ENCODE measurements around the gene PIK3CB. TPM values are rescaled to one million over a fixed set of nuclear protein-coding genes. Genes with fewer than 3 reads are reported as not detected.

PIK3CB gene
- total RNA-seq, 1 experiment from 2014 or later, result 59.3 TPM

DNA sequence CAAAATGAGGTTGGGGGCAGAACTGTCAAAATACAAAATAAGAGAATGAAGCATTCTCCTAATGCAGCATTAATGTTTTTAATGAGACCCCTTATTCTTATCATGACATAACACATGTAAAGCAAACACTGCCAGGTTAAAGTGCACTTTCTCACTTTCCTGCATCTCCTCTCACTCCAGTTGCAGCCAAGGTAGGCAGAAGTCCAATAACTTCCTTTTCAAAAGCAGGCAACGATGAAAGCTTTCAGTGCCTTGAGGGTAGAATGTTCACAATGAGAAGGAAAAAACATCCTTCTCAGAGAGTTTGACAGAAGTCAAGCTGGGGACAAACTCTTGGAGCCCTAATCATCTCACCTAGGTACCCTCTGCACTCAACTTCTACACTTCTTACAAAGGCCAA, 166.6 kb downstream of the PIK3CB start:
- no peak overlapping the region for H3K4me3 Mint-ChIP-seq (ENCODE audit: low read depth, unreplicated experiment)
- peaks cover 12% of the 10 kb centered on the region for H3K36me3 Mint-ChIP-seq (ENCODE audit: insufficient read depth, unreplicated experiment)
- H3K4me1 Mint-ChIP-seq (ENCODE audit: low read depth, unreplicated experiment), result peaks cover 8% of the 10 kb centered on the region
- CTCF ChIA-PET, result interaction anchor here (0.6 to 0.7 kb wide), 2 partner anchors 15 to 806 kb away, joined by 3 read pairs; no protein-coding TSS in a partner anchor
- BruUV-seq (replicated peaks), result no TSS peak
- no peak for DNase-seq
- H3K27me3 Mint-ChIP-seq (ENCODE audit: unreplicated experiment), result no peaks in the 10 kb centered on the region
- TF ChIP-seq, protein P1, sequence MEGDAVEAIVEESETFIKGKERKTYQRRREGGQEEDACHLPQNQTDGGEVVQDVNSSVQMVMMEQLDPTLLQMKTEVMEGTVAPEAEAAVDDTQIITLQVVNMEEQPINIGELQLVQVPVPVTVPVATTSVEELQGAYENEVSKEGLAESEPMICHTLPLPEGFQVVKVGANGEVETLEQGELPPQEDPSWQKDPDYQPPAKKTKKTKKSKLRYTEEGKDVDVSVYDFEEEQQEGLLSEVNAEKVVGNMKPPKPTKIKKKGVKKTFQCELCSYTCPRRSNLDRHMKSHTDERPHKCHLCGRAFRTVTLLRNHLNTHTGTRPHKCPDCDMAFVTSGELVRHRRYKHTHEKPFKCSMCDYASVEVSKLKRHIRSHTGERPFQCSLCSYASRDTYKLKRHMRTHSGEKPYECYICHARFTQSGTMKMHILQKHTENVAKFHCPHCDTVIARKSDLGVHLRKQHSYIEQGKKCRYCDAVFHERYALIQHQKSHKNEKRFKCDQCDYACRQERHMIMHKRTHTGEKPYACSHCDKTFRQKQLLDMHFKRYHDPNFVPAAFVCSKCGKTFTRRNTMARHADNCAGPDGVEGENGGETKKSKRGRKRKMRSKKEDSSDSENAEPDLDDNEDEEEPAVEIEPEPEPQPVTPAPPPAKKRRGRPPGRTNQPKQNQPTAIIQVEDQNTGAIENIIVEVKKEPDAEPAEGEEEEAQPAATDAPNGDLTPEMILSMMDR (IDR thresholded peaks at IDR 0.05; ENCODE audit: unreplicated experiment), result no peak
- H3K27ac Mint-ChIP-seq (ENCODE audit: unreplicated experiment), result no peak overlapping the region
- no peaks in the 10 kb centered on the region for H3K9me3 Mint-ChIP-seq (ENCODE audit: low read depth, unreplicated experiment)
- intact Hi-C loops (cut with micrococcal nuclease; ENCODE audit: unreplicated experiment), result no loop called here

DNA sequence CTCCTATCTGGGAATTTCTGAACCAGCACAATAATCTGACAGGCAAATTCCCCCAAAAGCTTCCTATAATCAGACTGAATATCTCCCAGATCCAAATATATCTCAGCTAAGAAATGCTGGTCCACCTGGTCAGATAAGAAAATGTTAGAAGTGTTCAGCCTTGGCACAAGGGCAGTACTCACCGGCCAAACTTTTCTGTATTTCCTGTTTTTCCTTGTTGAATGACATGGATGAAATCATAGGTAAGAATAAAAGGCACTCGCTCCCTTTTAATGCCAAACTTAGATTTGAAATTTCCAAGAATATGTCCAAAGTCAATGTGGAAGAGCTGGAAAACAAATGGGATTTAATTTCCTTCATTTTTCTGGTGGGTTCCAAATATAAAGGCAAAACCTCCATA, 177.2 kb downstream of the PIK3CB start:
- Mint-ChIP-seq H3K27me3 (ENCODE audit: unreplicated experiment) (no peaks in the 10 kb centered on the region), H3K9me3 (ENCODE audit: low read depth, unreplicated experiment) (no peaks in the 10 kb centered on the region), H3K27ac (ENCODE audit: unreplicated experiment) (no peak overlapping the region), H3K4me1 (ENCODE audit: low read depth, unreplicated experiment) (no peaks in the 10 kb centered on the region), H3K36me3 (ENCODE audit: insufficient read depth, unreplicated experiment) (peaks cover 24% of the 10 kb centered on the region), H3K4me3 (ENCODE audit: low read depth, unreplicated experiment) (no peak overlapping the region)
- TF ChIP-seq, protein P1 (IDR thresholded peaks at IDR 0.05; ENCODE audit: unreplicated experiment), result no peak
- CTCF ChIA-PET, result no interaction called here
- intact Hi-C loops (cut with micrococcal nuclease; ENCODE audit: unreplicated experiment), result no loop called here
- no TSS peak for BruUV-seq (replicated peaks)
- DNase-seq, result no peak

DNA sequence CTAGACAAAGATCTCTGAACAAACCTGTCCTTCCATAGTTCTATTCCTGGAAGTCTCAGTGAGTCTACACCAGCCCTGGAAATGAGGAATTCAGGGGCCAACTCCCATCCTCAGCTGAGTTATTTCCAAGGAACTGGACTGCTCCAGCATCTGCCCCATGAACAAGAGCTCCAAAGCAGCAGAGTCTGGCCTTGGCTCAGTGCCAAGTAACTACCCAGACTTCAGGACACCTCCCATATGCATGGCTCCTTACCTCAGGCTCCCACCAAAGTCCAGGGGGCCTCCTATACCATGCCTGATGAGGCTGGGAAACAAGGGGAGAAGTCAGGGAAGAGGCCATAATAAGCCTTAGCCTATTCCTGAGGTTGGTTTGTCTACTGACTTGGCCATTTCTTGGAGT, 181.2 kb downstream of the PIK3CB start:
- Mint-ChIP-seq H3K27me3 (ENCODE audit: unreplicated experiment) (no peaks in the 10 kb centered on the region), H3K4me3 (ENCODE audit: low read depth, unreplicated experiment) (no peak overlapping the region), H3K27ac (ENCODE audit: unreplicated experiment) (no peak overlapping the region), H3K36me3 (ENCODE audit: insufficient read depth, unreplicated experiment) (peaks cover 50% of the 10 kb centered on the region), H3K9me3 (ENCODE audit: low read depth, unreplicated experiment) (peaks cover 5% of the 10 kb centered on the region), H3K4me1 (ENCODE audit: low read depth, unreplicated experiment) (no peaks in the 10 kb centered on the region)
- intact Hi-C loops (cut with micrococcal nuclease; ENCODE audit: unreplicated experiment), result no loop called here
- TF ChIP-seq, protein P1 (IDR thresholded peaks at IDR 0.05; ENCODE audit: unreplicated experiment), result no peak
- DNase-seq, result no peak
- no TSS peak for BruUV-seq (replicated peaks)
- CTCF ChIA-PET, result no interaction called here

DNA sequence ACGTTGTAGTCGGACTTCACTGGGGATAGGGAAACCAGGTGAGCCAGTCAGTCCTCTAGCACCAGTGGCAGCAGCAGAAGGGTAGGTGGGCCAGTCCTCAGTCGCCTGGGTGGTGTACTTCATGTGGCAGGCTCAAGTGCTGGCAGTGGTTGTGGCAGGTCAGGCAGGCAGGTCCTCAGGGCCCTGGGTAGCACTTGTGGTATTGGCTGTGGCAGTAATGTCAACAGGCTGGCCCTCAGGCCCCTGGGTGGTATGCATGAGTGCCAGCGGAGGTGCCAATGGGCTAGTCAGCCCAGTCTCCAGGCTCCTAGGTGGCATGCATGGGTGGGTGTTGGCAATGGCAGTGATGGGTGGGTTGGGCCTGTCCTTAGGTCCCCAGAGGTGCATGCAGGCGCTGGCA, 185.6 kb downstream of the PIK3CB start:
- H3K9me3 Mint-ChIP-seq (ENCODE audit: low read depth, unreplicated experiment), result peaks cover 15% of the 10 kb centered on the region
- H3K4me3 Mint-ChIP-seq (ENCODE audit: low read depth, unreplicated experiment), result no peak overlapping the region
- no peak overlapping the region for H3K27ac Mint-ChIP-seq (ENCODE audit: unreplicated experiment)
- no TSS peak for BruUV-seq (replicated peaks)
- H3K27me3 Mint-ChIP-seq (ENCODE audit: unreplicated experiment), result no peaks in the 10 kb centered on the region
- intact Hi-C loops (cut with micrococcal nuclease; ENCODE audit: unreplicated experiment), result no loop called here
- CTCF ChIA-PET, result no interaction called here
- peaks cover 72% of the 10 kb centered on the region for H3K36me3 Mint-ChIP-seq (ENCODE audit: insufficient read depth, unreplicated experiment)
- H3K4me1 Mint-ChIP-seq (ENCODE audit: low read depth, unreplicated experiment), result no peaks in the 10 kb centered on the region
- TF ChIP-seq, protein P1 (IDR thresholded peaks at IDR 0.05; ENCODE audit: unreplicated experiment), result no peak
- DNase-seq, result no peak

Measured in Calu3 (cell line).